Natural killer cell (primary cell): ENCODE results near the gene DLGAP4. TPM values are rescaled to one million over a fixed set of nuclear protein-coding genes. Genes with fewer than 3 reads are reported as not detected.

ENCODE experiments used
- ATAC-seq, 3 donors: fragments of 150-1000 bp in 2 of 3; fragments of 200-7000 bp in 1 of 3; cut with Tn5 transposase; 1 replicate in 1 of 3; 2 replicates in 2 of 3; pipeline ENCODE4 v1.10.0; 2021; ENCODE audit warnings: mild to moderate bottlenecking in 2 of 3, moderate library complexity in 2 of 3
- DNase-seq, 2 donors: peaks; one replicate each; pipeline versions ENCODE4 v3.0.0 to v3.0.0-alpha.2; 2013 to 2021; ENCODE audit warnings: mixed read lengths in 1 of 2
- H3K27ac ChIP-seq: one replicate; pipeline ENCODE4 v1.5.1; 2013; ENCODE audit warnings: mild to moderate bottlenecking, low read length
- H3K27me3 ChIP-seq: one replicate; pipeline ENCODE4 v1.6.1; 2013; ENCODE audit warnings: low read length; ENCODE audit not compliant: control insufficient read depth, insufficient read depth
- H3K36me3 ChIP-seq: one replicate; pipeline ENCODE4 v1.6.1; 2013; ENCODE audit warnings: low read length; ENCODE audit not compliant: control insufficient read depth, insufficient read depth
- H3K4me1 ChIP-seq: one replicate; pipeline ENCODE4 v1.6.1; 2013; ENCODE audit warnings: low read length; ENCODE audit not compliant: control insufficient read depth, insufficient read depth
- H3K4me3 ChIP-seq: one replicate; pipeline ENCODE4 v1.5.1; 2013; ENCODE audit warnings: low read length
- H3K9me3 ChIP-seq: one replicate; pipeline ENCODE4 v1.6.1; 2013; ENCODE audit warnings: low read length; ENCODE audit not compliant: control insufficient read depth, insufficient read depth
- H3K27ac Mint-ChIP-seq, 2 donors: one replicate each; pipeline ENCODE4 v1.8.0; 2022; ENCODE audit warnings: mild to moderate bottlenecking in 2 of 2, mixed read lengths in 2 of 2, moderate library complexity in 1 of 2
- H3K27me3 Mint-ChIP-seq, 2 donors: one replicate each; pipeline ENCODE4 v1.8.0; 2022; ENCODE audit warnings: low read depth in 2 of 2, mixed read lengths in 2 of 2
- H3K36me3 Mint-ChIP-seq: one replicate; pipeline ENCODE4 v1.8.0; 2022; ENCODE audit warnings: mixed read lengths
- H3K4me1 Mint-ChIP-seq, 2 donors: one replicate each; pipeline ENCODE4 v1.8.0; 2022; ENCODE audit warnings: mixed read lengths in 2 of 2
- H3K4me3 Mint-ChIP-seq: one replicate; pipeline ENCODE4 v1.8.0; 2022; ENCODE audit warnings: mild to moderate bottlenecking, moderate library complexity, mixed read lengths
- H3K9me3 Mint-ChIP-seq, 2 donors: one replicate each; pipeline ENCODE4 v1.8.0; 2022; ENCODE audit warnings: mixed read lengths in 2 of 2
- WGBS: methylation state at CpG from one replicate; pipeline ENCODE4 v1.1.7; 2013; ENCODE audit warnings: missing lambda C conversion rate; ENCODE audit not compliant: insufficient coverage; 5-methylcytosine and 5-hydroxymethylcytosine counted together
- intact Hi-C: fragments of 100-400 bp; cut with micrococcal nuclease; formaldehyde crosslinking; loops from one replicate; pipeline ENCODE4 v1.14.2; 2022
- total RNA-seq, 4 donors: library from RNA; stranded (reverse); fragments of 120-200 nt in 1 of 4; gene quantifications; one replicate each; pipeline versions ENCODE4 v1.2.3 to v1.2.4, GENCODE V29; 2013 to 2022
- TF ChIP-seq, protein P1 (sequence below): fragments of 200-600 bp; IDR thresholded peaks from one replicate; pipeline ENCODE4 v1.8.0; 2022; ENCODE audit warnings: antibody characterized with exemption

DLGAP4 gene
- total RNA-seq, 3 donors from 2014 or later (not counting 1 experiment from before 2014, with no cell fraction given) = 47.9 to 51.6 (median 51.2) TPM

DNA sequence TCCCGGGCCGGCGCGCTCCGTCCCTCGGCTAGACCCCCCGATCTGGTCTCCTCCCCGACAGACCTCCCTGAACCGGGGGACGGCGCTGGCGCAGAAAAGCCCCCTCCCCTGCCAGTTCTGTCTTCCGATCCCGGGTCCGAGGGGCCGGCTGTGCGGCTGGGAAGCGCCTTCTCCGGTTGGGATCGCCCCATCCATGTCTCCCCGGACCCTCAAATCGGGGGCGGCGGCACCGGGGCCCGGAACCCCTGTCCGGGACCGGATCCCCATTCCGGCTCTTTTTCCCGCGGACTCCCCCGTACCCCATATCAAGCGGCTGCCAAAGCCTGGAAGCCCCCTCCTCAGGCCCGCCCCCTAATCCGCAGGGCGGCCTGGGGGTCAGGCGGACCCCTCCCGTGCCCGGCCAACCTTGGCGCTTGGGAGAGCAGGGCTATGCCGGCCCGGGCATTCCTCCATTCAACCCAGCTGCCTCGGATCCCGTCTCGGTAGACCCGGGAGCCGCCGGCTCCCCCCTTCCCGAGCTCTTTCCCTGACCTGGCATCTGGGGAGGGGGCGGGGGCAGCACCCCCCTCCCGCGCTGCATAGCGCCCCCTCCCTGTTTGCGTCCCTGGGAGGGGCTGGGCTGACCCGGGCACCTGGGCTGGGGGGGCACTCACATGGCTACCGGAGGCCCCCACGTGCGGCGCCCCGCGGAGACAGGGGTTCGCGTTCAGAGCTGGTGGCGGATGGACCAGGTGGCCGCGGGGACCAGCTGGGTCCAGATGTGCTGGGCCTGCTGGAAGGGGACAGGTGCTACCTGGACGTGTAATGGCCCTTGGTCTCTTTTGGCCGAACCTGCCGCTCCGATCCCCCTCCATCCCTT, 643 bp downstream of the DLGAP4 start:
- H3K4me3 Mint-ChIP-seq = peak overlapping the region; percentile 54
- DNase-seq = no peak
- Histone ChIP-seq H3K9me3 (no peaks in the 10 kb centered on the region), H3K4me3 (no peak overlapping the region), H3K4me1 (peaks cover 12% of the 10 kb centered on the region), H3K36me3 (no peaks in the 10 kb centered on the region), H3K27me3 (peaks cover 31% of the 10 kb centered on the region), H3K27ac (no peak overlapping the region)
- H3K9me3 Mint-ChIP-seq = no peaks in the 10 kb centered on the region
- no peak overlapping the region for H3K27ac Mint-ChIP-seq
- ATAC-seq = no peak
- H3K4me1 Mint-ChIP-seq = peaks cover 5 to 6% of the 10 kb centered on the region in 2 donors
- intact Hi-C loops = no loop called here
- TF ChIP-seq, protein P1, sequence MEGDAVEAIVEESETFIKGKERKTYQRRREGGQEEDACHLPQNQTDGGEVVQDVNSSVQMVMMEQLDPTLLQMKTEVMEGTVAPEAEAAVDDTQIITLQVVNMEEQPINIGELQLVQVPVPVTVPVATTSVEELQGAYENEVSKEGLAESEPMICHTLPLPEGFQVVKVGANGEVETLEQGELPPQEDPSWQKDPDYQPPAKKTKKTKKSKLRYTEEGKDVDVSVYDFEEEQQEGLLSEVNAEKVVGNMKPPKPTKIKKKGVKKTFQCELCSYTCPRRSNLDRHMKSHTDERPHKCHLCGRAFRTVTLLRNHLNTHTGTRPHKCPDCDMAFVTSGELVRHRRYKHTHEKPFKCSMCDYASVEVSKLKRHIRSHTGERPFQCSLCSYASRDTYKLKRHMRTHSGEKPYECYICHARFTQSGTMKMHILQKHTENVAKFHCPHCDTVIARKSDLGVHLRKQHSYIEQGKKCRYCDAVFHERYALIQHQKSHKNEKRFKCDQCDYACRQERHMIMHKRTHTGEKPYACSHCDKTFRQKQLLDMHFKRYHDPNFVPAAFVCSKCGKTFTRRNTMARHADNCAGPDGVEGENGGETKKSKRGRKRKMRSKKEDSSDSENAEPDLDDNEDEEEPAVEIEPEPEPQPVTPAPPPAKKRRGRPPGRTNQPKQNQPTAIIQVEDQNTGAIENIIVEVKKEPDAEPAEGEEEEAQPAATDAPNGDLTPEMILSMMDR = no peak
- 3% methylated on average over 69 of the region's 70 CpGs for WGBS
- peaks cover 58 to 62% of the 10 kb centered on the region in 2 donors for H3K27me3 Mint-ChIP-seq
- no peaks in the 10 kb centered on the region for H3K36me3 Mint-ChIP-seq

DNA sequence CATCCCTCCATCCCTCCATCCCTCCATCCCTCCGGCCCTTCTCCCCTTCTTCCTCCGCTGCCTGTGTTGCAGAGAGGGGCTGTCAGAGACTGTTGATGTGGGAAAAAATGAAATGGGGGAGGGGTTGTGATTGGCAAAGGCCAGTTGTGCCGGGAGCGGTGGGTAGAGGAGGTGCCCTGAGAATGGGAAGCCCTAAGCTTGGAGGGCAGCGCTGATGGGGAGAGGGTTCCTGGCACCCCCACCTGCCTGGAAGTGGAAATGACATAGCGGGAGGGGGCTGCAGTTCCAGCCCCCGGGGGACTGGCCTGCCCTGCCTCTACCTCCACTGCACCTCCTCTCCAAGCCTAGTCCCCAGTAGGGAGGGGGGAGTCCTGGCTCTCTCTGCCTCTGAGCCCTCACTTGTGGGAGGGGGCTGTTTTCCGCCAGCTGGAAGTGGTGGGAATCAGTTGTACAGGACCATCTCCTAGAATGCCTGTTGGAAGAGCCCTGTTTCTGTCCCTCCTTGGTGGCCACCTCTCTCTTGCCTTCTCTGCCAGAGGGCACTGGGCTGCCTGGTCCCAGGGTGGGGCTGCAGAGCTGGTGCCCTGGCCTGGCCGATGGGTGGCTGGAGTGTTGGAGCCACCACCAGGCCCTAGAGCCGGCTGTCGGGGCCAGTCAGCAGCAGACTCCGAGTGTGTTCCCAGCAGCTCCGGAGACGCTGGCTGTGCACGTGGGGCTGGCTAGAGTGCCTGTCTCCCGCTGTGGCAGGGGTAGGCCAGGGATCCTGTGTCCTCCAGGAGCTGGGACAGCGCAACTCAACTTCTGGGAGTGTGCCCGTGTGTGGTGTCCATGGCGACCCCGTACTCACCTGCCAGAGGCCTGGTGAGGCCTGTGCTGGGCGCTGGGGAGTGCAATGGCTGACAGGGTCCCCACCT, 1.5 kb downstream of the DLGAP4 start:
- TF ChIP-seq, protein P1 = no peak
- Mint-ChIP-seq H3K36me3 (no peaks in the 10 kb centered on the region), H3K4me1 (peaks cover 5 to 6% of the 10 kb centered on the region in 2 donors), H3K27ac (no peak overlapping the region), H3K4me3 (peak overlapping the region; percentile 52), H3K9me3 (no peaks in the 10 kb centered on the region), H3K27me3 (peaks cover 56 to 57% of the 10 kb centered on the region in 2 donors)
- Histone ChIP-seq H3K4me3 (no peak overlapping the region), H3K9me3 (no peaks in the 10 kb centered on the region), H3K4me1 (peaks cover 12% of the 10 kb centered on the region), H3K27me3 (peaks cover 31% of the 10 kb centered on the region), H3K36me3 (no peaks in the 10 kb centered on the region), H3K27ac (no peak overlapping the region)
- DNase-seq (no peak), ATAC-seq (no peak)
- intact Hi-C loops = no loop called here
- WGBS = 58% methylated on average over 17 of the region's 21 CpGs

DNA sequence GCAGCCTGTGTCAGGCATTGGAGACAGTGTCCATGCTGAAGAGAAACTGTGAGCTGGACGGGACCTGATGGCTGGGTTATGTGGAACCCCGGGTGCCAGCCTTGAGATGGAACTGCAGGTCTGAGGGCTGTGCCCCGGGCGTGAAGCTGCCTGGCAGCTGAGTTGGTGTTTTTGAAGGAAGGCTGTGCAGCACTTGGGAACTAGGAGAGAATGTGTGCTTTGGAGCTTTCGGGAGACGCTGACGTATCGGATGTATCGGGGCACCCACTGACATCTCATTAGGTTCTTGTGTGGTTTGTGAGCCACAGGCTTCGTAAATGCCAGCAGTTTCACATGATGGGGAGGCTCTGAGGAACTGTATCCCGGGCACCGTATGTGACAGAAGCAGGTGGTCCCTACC, 2.2 kb downstream of the DLGAP4 start:
- WGBS = 89% methylated on average over 12 of the region's 12 CpGs
- DNase-seq (no peak), ATAC-seq (no peak)
- H3K36me3 ChIP-seq = no peaks in the 10 kb centered on the region
- H3K4me1 Mint-ChIP-seq = peaks cover 5 to 6% of the 10 kb centered on the region in 2 donors
- H3K4me1 ChIP-seq = peaks cover 12% of the 10 kb centered on the region
- H3K27me3 ChIP-seq = peaks cover 31% of the 10 kb centered on the region
- H3K9me3 ChIP-seq = no peaks in the 10 kb centered on the region
- H3K27ac ChIP-seq = no peak overlapping the region
- H3K36me3 Mint-ChIP-seq = no peaks in the 10 kb centered on the region
- no peak overlapping the region for H3K27ac Mint-ChIP-seq
- H3K4me3 Mint-ChIP-seq = no peak overlapping the region
- peaks cover 51% of the 10 kb centered on the region in 2 donors for H3K27me3 Mint-ChIP-seq
- TF ChIP-seq, protein P1 = no peak
- no peak overlapping the region for H3K4me3 ChIP-seq
- H3K9me3 Mint-ChIP-seq = no peaks in the 10 kb centered on the region
- intact Hi-C loops = no loop called here
